Right lobe of liver (tissue), 4 donors: ENCODE results near the gene CPXM2.

Source experiments
- CTCF ChIP-seq, 4 donors: fragments of 200-600 bp in 3 of 4; fragments of 450-650 bp in 1 of 4; IDR thresholded peaks; one replicate each; pipeline versions ENCODE4 v1.5.1 to v1.8.0; 2016 to 2022; ENCODE audit warnings: antibody characterized with exemption in 4 of 4, mild to moderate bottlenecking in 2 of 4
- POLR2A ChIP-seq: fragments of 450-650 bp; IDR thresholded peaks from one replicate; pipeline ENCODE4 v1.6.1; 2017; ENCODE audit warnings: antibody characterized with exemption, mild to moderate bottlenecking
- donor health status: DM: no; HTN: no; CAD: no.
- donor health status: DM: no; HTN: no; CAD: no.
- donor health status: DM: no; HTN: yes; CAD: no.

GRCh38 chr10:123864923-123865322 lies 26.7 kb downstream of the CPXM2 start:
- TF ChIP-seq CTCF (IDR thresholded peaks at IDR 0.05): no peak
- TF ChIP-seq POLR2A: no peak
